Tibial nerve (tissue), 4 donors: ENCODE results near the gene RYR3.

Experiments used
- CTCF ChIP-seq, 5 experiments: fragments of 200-600 bp in 3 of 5; fragments of 450-650 bp in 2 of 5; sonication (generic) in 3 of 5; IDR thresholded peaks; one replicate each; pipeline ENCODE4 v1.5.1; 2016 to 2019; ENCODE audit warnings: antibody characterized with exemption in 5 of 5, mild to moderate bottlenecking in 3 of 5, moderate library complexity in 2 of 5
- EP300 ChIP-seq, 2 donors: sonication (generic); formaldehyde crosslinking; IDR thresholded peaks; one replicate each; pipeline ENCODE4 v1.6.1; 2017; ENCODE audit warnings: antibody characterized with exemption in 2 of 2, mild to moderate bottlenecking in 1 of 2
- POLR2A ChIP-seq, 2 donors: fragments of 450-650 bp; IDR thresholded peaks; one replicate each; pipeline ENCODE4 v1.6.1; 2017; ENCODE audit warnings: antibody characterized with exemption in 2 of 2, mild to moderate bottlenecking in 2 of 2, moderate library complexity in 2 of 2

DNA sequence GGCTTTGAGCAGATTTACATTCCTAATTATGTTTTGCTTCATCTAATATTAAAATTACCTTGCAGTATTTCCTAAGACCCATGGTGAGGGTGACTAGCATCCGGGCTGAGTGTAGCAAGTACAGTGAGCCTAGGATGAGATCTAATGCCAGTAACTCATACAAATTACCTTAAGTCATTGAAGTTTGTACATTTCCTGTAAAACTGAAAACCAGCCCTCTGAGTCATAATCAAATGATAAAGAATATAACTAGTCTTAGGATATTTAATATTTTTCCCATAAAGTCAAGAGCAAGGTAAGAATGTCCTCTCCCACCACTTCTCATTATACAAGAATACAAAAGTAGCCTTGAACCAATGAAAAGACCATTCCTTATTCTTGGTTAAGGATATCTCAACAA is 602.7 kb downstream of the RYR3 start:
- TF ChIP-seq CTCF (IDR thresholded peaks at IDR 0.05): no peak
- TF ChIP-seq POLR2A (IDR thresholded peaks at IDR 0.05): no peak
- no peak for TF ChIP-seq EP300 (IDR thresholded peaks at IDR 0.05)
